ENCODE data around the gene GDF11. TPM values are rescaled to one million over a fixed set of nuclear protein-coding genes. Genes with fewer than 3 reads are reported as not detected.
A peak's percentile ranks its signal among the peaks of the same experiment; 100 is the strongest.

The GDF11 gene
- polyA plus RNA-seq (ENCODE audit: insufficient read length) = 17.2 TPM

DNA sequence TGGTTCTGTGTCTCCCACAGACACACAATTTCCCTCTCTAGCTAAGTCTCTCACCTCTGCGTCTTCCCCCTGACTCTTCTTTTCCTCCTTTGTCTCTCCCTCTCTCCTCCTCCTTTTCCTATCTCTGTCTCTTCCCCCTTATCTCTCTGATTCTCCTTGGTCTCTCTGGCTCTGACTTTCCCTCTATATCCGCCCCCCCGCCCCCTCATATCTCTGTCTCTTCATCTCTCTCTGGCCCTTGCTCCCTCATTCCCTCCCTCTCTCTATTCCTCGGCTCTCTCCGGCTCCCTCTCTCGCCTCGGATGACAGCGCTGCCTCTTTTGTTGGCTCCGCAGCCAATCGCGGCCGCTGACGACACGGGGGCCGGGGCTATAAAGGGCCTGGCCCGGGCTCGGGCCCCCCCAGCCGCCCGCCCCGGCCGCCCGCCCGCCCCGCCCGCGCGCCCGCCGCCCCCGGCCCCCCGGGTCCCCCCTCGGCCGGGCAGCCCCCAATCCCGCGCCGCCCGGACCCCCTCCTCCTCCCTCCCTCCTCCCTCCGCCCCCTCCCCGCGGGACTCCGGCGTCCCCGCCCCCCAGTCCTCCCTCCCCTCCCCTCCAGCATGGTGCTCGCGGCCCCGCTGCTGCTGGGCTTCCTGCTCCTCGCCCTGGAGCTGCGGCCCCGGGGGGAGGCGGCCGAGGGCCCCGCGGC is at the start of gene GDF11:
Gene GDF11, plus strand, starts transcription at position 404 of the 687 bp plus-strand sequence. Its CDS starts 195 bp downstream, at position 599.
- peak; percentile 88 for DNase-seq

GRCh38 chr12:55693323-55694187 is 49.4 kb upstream of the GDF11 start:
- DNase-seq = no peak

- DNase-seq = no peak
Observed at GRCh38 chr12:55694188-55694515, 48.8 kb upstream of the GDF11 start.

DNA sequence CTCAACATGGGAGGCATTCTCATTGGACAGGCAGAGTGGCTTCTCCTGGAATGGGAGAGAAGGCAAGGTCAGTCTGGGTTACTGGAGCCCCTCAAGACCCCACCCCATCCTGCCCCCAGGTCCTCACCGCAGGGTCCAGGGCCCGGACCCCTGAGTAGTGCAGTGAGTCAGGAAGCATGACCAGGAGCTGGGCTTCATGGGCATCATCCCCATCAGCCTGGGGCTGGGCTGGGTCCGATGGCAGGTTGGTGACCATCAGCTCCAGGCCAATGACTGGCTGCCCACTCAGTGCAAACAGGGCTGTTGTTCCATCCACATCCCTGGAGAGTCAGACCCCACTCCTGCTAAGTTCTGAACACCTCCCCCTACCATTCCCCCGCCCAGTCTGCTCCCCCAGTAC is 48.3 kb upstream of the GDF11 start:
- DNase-seq = no peak

DNA sequence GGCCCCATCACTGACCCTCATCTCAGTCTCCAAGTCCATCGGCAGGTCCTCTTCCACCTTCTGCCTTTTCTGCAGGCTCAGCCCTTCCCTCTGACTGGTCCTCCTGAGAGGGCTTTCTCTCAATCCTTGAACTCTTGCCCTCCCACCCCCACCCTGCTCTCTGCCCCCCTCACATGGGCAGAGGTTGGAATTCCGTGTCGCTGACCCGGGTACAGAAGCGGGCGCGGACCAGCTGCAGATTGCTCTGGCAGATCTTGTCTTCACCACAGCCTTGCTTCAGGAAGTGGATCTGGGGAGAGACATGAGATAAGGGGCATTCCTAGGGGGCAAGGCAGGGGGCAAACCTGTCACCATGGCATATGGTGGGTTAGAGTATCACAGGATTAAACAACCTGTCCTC is 47.6 kb upstream of the GDF11 start:
- DNase-seq = no peak

DNA sequence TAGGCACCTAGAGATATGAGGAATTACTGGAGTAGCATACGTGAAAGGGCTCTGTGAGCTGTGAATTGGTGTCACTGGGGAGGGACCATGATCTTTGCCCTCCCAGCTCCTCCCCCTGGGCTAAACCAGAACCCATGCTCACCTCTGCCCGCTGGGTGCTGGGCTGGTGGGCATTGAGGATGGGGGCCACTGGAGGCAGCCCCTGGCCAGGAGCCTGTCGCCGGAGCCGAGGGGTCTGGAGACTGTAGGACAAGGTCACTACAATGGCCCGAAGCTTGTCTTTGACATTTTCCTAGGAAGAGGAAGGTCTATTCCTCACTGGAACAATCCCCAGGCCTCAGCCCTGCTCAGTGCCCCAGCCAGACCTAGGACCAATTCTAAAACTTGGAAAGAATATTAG is 46.8 kb upstream of the GDF11 start:
- no peak for DNase-seq

DNA sequence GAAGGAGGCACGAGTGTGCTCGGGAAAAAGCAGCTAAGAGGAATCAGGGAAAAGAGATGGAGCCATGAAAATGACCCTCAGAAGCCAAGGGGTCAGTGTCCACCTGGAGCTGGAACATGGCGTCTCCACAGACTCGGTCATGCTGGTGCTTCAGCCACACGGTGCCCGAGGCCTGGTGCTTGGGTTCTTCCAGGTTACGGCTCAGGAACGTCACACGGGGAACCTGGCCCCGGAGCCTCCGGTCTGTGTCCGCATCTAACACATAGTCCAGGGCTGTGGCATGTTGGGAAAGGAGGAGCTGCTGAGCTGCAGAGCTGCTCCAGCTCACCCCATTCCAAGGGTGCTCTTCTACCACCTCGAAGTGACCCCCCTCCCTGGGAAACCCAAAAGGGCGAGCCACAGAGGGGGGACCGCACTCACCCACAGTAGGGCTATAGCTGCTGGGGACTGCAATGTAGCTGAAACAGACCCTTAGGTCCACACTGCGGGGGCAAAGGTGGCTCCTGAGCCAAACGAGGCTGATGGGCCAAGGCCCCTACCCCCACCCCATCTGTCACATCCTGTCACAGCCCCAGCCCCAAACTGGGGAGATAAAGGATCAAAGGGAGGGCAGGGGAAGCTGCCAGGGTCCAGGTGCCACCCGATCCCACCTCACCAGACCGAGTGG is 46.0 kb upstream of the GDF11 start:
- no peak for DNase-seq

DNA sequence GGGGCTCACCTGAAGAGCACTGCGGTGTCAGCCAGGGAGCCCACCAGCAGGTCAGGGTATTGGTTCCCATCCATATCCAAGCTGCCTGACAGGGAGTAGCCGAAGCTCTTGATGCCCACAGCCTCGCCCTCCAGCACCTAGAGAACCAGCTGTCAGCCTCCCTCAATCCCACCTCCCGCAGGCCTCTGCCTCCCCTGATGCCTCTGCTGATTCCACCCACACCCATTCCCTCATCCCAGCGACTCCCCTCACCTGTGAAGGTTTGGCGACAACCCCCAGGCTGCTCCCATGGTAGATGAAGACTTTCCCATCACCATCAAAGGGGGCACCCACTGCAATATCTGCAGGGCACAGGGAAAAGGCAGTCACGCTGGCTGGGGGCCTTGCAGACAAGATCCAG is 45.2 kb upstream of the GDF11 start:
- no peak for DNase-seq

DNA sequence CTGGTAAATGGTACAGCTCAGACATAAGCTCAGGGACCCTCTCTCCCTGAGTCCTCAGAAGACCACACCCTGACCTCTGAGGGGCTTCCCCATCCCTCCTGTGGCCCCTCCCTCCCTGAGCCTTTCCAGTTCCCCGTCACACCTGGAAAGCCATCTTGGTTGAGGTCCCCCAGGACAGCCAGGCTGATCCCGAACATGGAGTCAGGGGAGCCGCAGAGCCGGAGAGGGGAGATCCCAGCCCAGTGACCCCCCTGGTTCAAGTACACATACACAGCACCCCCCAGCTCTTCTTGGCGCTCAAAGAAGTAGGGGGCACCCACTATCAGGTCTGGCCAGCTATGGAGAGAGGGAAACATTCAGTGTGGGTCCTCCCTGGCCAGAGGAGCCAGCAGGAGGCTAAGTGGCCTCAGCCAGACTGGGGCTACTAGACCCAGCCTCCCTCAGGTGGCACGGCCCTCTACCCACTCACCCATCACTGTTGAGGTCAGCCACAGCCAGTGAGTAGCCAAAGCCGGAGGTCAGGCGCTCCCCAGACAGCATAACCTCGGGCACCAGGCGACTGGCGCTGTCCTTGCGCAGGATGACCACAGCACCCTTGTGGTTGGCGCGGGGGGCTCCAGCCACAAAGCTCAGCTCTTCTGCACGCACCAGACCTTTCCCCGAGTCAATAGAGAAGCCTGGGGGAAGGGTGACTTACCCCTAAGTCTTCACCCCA is 44.5 kb upstream of the GDF11 start:
- DNase-seq = no peak

- DNase-seq = no peak
Observed at GRCh38 chr12:55698965-55699364, 44.0 kb upstream of the GDF11 start.

- no peak for DNase-seq
Observed at GRCh38 chr12:55699471-55700055, 43.4 kb upstream of the GDF11 start.

- DNase-seq = no peak
Observed at GRCh38 chr12:55700255-55701018, 42.5 kb upstream of the GDF11 start.

- DNase-seq = no peak
Observed at GRCh38 chr12:55702861-55703260, 40.1 kb upstream of the GDF11 start.

GRCh38 chr12:55703288-55703687 is 39.6 kb upstream of the GDF11 start:
- DNase-seq = peak; percentile 64

DNA sequence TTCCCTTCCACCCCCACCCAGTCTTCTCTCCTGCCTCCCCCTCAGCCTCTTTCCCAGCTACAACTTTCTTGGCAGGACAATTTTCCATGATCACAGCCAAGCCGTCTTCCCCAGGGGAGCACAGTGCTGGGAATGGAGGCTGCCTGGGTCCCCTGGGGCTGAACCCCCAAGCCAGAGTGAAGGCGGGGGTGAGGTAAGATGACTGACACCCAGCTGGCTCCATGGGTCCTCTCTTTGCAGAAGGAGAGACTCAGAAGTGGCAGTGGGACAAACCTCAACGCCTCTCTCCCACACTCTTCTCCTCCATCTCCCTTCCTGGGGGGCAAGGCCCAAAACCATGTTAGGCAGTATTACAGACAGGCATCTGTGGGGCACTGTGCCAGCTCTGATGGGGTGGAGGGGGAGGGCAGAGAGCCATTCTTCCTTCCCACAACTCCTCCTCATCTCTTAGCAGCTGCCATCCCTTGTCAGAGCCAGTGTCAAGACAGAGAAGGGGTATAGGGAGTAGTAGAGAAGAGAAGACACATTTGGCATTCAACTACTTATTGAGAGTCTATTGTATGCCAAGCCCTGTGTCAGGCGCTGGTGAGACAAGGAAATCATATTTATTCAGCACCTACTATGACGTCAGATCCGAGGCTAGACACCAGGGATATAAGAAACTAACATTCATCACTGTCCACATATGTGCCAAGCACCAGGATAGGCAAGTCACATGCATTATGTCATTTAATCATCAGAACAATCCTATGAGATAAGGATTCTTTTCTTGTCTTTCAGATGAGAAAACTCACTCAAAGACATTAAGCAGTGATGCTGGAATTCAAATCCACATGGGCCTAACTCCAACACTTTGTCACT is 38.8 kb upstream of the GDF11 start:
- DNase-seq = no peak

DNA sequence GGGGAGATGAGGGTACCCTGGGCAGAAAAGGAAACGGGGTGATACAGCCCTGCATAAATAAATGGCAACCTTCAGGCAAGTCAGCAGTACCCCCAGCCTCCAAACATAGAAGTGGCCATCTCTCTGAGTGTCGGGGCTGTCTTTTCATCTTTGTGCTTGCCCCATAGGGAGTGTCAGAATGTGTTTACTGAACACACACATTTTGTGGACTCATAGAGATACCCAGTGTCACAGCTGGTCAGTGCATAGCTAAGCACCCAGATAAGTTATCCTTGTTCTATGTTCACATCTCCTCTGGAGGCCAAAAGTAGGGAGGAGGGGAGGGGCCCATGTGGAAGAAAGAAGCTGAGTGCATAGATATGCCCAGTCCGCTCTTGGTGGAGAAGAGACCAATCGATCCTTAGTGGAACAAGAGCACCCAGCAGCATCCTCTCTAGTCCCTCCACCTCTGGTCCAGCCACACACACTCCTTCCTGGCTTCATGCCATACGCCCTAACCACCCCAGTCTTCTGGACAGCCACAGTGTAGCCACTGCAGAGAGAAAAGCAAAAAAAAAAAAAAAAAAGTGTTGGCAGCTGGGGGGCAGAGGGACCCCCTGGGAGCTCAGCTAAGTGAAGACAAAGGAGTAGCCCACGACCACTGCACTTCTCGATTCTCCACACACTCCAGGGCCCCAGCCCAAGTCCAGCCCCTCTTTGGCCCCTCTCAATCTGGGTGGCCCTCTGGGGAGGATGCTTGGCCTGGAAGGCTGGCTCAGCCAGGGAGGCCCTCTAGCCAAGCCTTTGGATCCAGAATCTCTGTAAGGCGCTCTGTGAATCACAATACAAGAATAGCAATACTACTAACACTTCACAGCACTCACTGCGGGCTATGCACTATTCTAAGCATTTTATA is 37.9 kb upstream of the GDF11 start:
- no peak for DNase-seq

- DNase-seq = no peak
Observed at GRCh38 chr12:55705782-55706402, 37.0 kb upstream of the GDF11 start.

- DNase-seq = no peak
Observed at GRCh38 chr12:55706568-55707218, 36.2 kb upstream of the GDF11 start.

Data from hindlimb muscle (tissue), 1 donor.